Gastroesophageal sphincter (tissue), 4 donors: ENCODE data around the gene EML5. TPM values are rescaled to one million over a fixed set of nuclear protein-coding genes. Genes with fewer than 3 reads are reported as not detected.

Source experiments
- ATAC-seq: fragments of 150-250 bp; one replicate; pipeline ENCODE4 v1.9.1; 2016; ENCODE audit warnings: mild to moderate bottlenecking, moderate library complexity
- H3K27ac ChIP-seq, 4 donors: fragments of 200-600 bp; sonication (generic) in 3 of 4; 1 replicate in 3 of 4; 2 replicates in 1 of 4; pipeline ENCODE4 v1.5.1; 2016 to 2019
- H3K27me3 ChIP-seq: fragments of 200-600 bp; sonication (generic); one replicate; pipeline ENCODE4 v1.5.1; 2019
- H3K36me3 ChIP-seq, 2 donors: fragments of 200-600 bp; sonication (generic); one replicate each; pipeline ENCODE4 v1.5.1; 2019; ENCODE audit warnings: control low read depth in 1 of 2
- H3K4me1 ChIP-seq, 3 donors: fragments of 200-600 bp; sonication (generic); 1 replicate in 2 of 3; 2 replicates in 1 of 3; pipeline ENCODE4 v1.5.1; 2016 to 2019; ENCODE audit warnings: control low read depth in 2 of 3
- H3K4me3 ChIP-seq, 2 donors: fragments of 200-600 bp; sonication (generic); one replicate each; pipeline ENCODE4 v1.5.1; 2019; ENCODE audit warnings: mild to moderate bottlenecking in 1 of 2, moderate library complexity in 1 of 2
- H3K9me3 ChIP-seq, 3 donors: fragments of 200-600 bp; sonication (generic); one replicate each; pipeline ENCODE4 v1.5.1; 2017 to 2019; ENCODE audit warnings: control low read depth in 2 of 3
- EP300 ChIP-seq: sonication (generic); formaldehyde crosslinking; IDR thresholded peaks from one replicate; pipeline ENCODE4 v1.6.1; 2017; ENCODE audit warnings: antibody characterized with exemption, mild to moderate bottlenecking
- POLR2A ChIP-seq, 2 donors: fragments of 450-650 bp; IDR thresholded peaks; one replicate each; pipeline ENCODE4 v1.6.1; 2017; ENCODE audit warnings: antibody characterized with exemption in 2 of 2, mild to moderate bottlenecking in 2 of 2, moderate library complexity in 1 of 2
- POLR2AphosphoS5 ChIP-seq: sonication (generic); formaldehyde crosslinking; IDR thresholded peaks from one replicate; pipeline ENCODE4 v1.6.1; 2017; ENCODE audit warnings: antibody characterized with exemption
- WGBS, 2 donors: methylation state at CpG; one replicate each; pipeline ENCODE4 v1.1.5; 2018; ENCODE audit warnings: low coverage in 1 of 2; 5-methylcytosine and 5-hydroxymethylcytosine counted together
- total RNA-seq, 4 donors: library from RNA; depleted of rRNA; stranded (reverse); fragments of >200 nt; gene quantifications; one replicate each; pipeline ENCODE4 v1.1.0, GENCODE V29; 2016
- TF ChIP-seq, protein P1 (sequence below), 4 experiments: fragments of 200-600 bp in 2 of 4; fragments of 450-650 bp in 2 of 4; sonication (generic) in 1 of 4; IDR thresholded peaks; one replicate each; pipeline ENCODE4 v1.5.1; 2017 to 2019; ENCODE audit warnings: antibody characterized with exemption in 4 of 4, mild to moderate bottlenecking in 2 of 4, moderate library complexity in 2 of 4

The EML5 gene
- total RNA-seq, 4 donors from 2014 or later = 3.9 to 6.7 (median 4.5) TPM

- Histone ChIP-seq H3K4me1 (no peaks in the 10 kb centered on the region), H3K27ac (no peak overlapping the region), H3K9me3 (no peaks in the 10 kb centered on the region), H3K36me3 (peaks cover 0 to 24% of the 10 kb centered on the region in 2 donors), H3K4me3 (no peak overlapping the region), H3K27me3 (no peaks in the 10 kb centered on the region)
- no peak for ATAC-seq
- WGBS, 2 donors = 86 to 95% methylated on average over 1 to 3 of the region's 3 CpGs
- TF ChIP-seq POLR2A (IDR thresholded peaks at IDR 0.05) (no peak), EP300 (no peak), POLR2AphosphoS5 (no peak)
- TF ChIP-seq, protein P1, sequence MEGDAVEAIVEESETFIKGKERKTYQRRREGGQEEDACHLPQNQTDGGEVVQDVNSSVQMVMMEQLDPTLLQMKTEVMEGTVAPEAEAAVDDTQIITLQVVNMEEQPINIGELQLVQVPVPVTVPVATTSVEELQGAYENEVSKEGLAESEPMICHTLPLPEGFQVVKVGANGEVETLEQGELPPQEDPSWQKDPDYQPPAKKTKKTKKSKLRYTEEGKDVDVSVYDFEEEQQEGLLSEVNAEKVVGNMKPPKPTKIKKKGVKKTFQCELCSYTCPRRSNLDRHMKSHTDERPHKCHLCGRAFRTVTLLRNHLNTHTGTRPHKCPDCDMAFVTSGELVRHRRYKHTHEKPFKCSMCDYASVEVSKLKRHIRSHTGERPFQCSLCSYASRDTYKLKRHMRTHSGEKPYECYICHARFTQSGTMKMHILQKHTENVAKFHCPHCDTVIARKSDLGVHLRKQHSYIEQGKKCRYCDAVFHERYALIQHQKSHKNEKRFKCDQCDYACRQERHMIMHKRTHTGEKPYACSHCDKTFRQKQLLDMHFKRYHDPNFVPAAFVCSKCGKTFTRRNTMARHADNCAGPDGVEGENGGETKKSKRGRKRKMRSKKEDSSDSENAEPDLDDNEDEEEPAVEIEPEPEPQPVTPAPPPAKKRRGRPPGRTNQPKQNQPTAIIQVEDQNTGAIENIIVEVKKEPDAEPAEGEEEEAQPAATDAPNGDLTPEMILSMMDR (IDR thresholded peaks at IDR 0.05) = no peak
These were observed 167.1 kb downstream of the EML5 start for GRCh38 chr14:88625671-88626070.

DNA sequence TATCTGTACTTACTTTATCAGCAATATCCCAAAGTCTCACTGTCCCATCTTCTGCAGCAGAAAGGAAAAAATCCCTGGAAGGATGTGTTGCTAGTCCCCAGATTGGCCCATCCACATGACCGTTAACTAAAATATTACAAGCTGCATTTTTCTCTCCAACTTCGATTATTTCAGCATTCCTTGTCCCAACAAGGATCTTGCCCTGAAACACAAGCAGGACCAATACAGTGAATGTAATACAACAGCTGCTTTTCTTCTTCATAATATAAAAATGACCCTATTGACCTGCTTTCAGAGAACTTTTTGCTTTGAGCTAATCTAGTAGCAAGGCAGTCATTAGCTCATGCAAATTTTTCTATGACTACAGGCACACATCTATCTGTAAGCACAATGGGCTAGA lies 171.7 kb downstream of the EML5 start:
- 31 to 55% methylated on average over 2 of the region's 2 CpGs for WGBS, 2 donors
- Histone ChIP-seq H3K27me3 (no peaks in the 10 kb centered on the region), H3K9me3 (no peaks in the 10 kb centered on the region), H3K4me1 (no peaks in the 10 kb centered on the region), H3K4me3 (no peak overlapping the region), H3K27ac (no peak overlapping the region), H3K36me3 (peaks cover 0 to 48% of the 10 kb centered on the region in 2 donors)
- TF ChIP-seq EP300 (no peak), POLR2AphosphoS5 (no peak), POLR2A (IDR thresholded peaks at IDR 0.05) (no peak)
- TF ChIP-seq, protein P1 (IDR thresholded peaks at IDR 0.05) = no peak
- no peak for ATAC-seq

- Histone ChIP-seq H3K27ac (no peak overlapping the region), H3K36me3 (peaks cover 0 to 41% of the 10 kb centered on the region in 2 donors), H3K27me3 (no peaks in the 10 kb centered on the region), H3K9me3 (no peaks in the 10 kb centered on the region), H3K4me1 (peaks cover 0 to 15% (median 8%) of the 10 kb centered on the region in 3 donors), H3K4me3 (no peak overlapping the region)
- WGBS, 2 donors = 73 to 85% methylated on average over 4 to 5 of the region's 5 CpGs
- TF ChIP-seq, protein P1 (IDR thresholded peaks at IDR 0.05) = no peak
- TF ChIP-seq POLR2A (IDR thresholded peaks at IDR 0.05) (no peak), POLR2AphosphoS5 (no peak), EP300 (no peak)
- no peak for ATAC-seq
These were observed 174.3 kb downstream of the EML5 start for GRCh38 chr14:88618476-88618875.

- Histone ChIP-seq H3K27me3 (no peaks in the 10 kb centered on the region), H3K4me1 (peaks cover 0 to 20% (median 8%) of the 10 kb centered on the region in 3 donors), H3K9me3 (no peaks in the 10 kb centered on the region), H3K4me3 (no peak overlapping the region), H3K36me3 (peaks cover 0 to 48% of the 10 kb centered on the region in 2 donors), H3K27ac (no peak overlapping the region)
- WGBS, 2 donors = 78 to 100% methylated on average over 1 of the region's 1 CpG
- no peak for ATAC-seq
- TF ChIP-seq POLR2A (IDR thresholded peaks at IDR 0.05) = no peak
- TF ChIP-seq EP300 = no peak
- no peak for TF ChIP-seq POLR2AphosphoS5
- TF ChIP-seq, protein P1 (IDR thresholded peaks at IDR 0.05) = no peak
These were observed 175.3 kb downstream of the EML5 start for GRCh38 chr14:88617479-88617878.

DNA sequence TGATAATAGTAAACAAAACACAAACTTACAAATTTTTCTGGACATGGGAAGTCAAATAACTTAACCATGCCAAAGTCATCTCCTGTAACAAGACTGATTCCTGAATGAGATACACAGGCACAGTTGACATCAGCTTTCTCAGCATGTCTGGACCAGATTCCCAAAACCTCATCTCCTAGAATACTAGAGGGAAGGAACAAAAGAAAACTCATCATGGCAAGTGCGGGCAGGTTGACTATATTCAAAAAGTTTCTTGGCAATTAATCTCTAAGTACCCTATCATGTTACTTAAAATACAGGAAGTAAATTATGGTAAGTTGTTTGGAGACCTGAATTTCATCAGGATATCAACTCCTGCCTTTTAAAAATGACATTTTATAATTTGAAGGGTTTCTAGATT lies 176.1 kb downstream of the EML5 start:
- TF ChIP-seq POLR2A (IDR thresholded peaks at IDR 0.05) = no peak
- TF ChIP-seq POLR2AphosphoS5 = no peak
- TF ChIP-seq, protein P1 (IDR thresholded peaks at IDR 0.05) = no peak
- no peak for TF ChIP-seq EP300
- 91 to 100% methylated on average over 1 of the region's 1 CpG for WGBS, 2 donors

More for the DNA sequence above, 176.1 kb downstream of the EML5 start:
- Histone ChIP-seq H3K4me1 (peaks cover 0 to 28% (median 8%) of the 10 kb centered on the region in 3 donors), H3K27me3 (no peaks in the 10 kb centered on the region), H3K4me3 (no peak overlapping the region), H3K36me3 (peaks cover 3 to 54% of the 10 kb centered on the region in 2 donors), H3K9me3 (no peaks in the 10 kb centered on the region), H3K27ac (no peak overlapping the region)
- no peak for ATAC-seq
